SK-N-SH treated with all-trans-retinoic acid at 6 μM for 48 hours (cell line): ENCODE data around the gene EFNB2.

ENCODE experiments used
- ATAC-seq: fragments of 200-7000 bp; cut with Tn5 transposase; 3 replicates; pipeline ENCODE4 v1.9.1; 2020; ENCODE audit warnings: mild to moderate bottlenecking, moderate library complexity
- ARNTL ChIP-seq: fragments of 450-650 bp; formaldehyde crosslinking; IDR thresholded peaks from 2 replicates; pipeline ENCODE4 v1.5.0; 2020; ENCODE audit warnings: low read depth, mild to moderate bottlenecking, moderate library complexity, borderline replicate concordance
- CSDC2 ChIP-seq: fragments of 250-450 bp; sonication (Bioruptor Pico); IDR thresholded peaks from 2 replicates; pipeline ENCODE4 v1.5.0; 2020; ENCODE audit warnings: mild to moderate bottlenecking, moderate library complexity
- GLIS3 ChIP-seq: fragments of 250-450 bp; sonication (Bioruptor Pico); IDR thresholded peaks from 2 replicates; pipeline ENCODE4 v1.5.0; 2020; ENCODE audit warnings: mild to moderate bottlenecking, moderate library complexity
- ISL1 ChIP-seq: fragments of 250-450 bp; sonication (Bioruptor Pico); IDR thresholded peaks from 2 replicates; pipeline ENCODE4 v2.1.2; 2022; ENCODE audit warnings: mild to moderate bottlenecking, moderate library complexity
- OSR1 ChIP-seq: fragments of 250-450 bp; sonication (Bioruptor Pico); IDR thresholded peaks from 2 replicates; pipeline ENCODE4 v1.8.0; 2022; ENCODE audit warnings: moderate library complexity, mild to moderate bottlenecking, inconsistent platforms
- RARB ChIP-seq: fragments of 250-450 bp; sonication (Bioruptor Pico); IDR thresholded peaks from 2 replicates; pipeline ENCODE4 v1.8.0; 2021; ENCODE audit warnings: mild to moderate bottlenecking, moderate library complexity
- SNAI2 ChIP-seq: fragments of 250-450 bp; sonication (Bioruptor Pico); IDR thresholded peaks from 2 replicates; pipeline ENCODE4 v1.5.0; 2020; ENCODE audit warnings: mild to moderate bottlenecking, moderate library complexity
- TCF4 ChIP-seq: fragments of 250-450 bp; sonication (Bioruptor Pico); IDR thresholded peaks from 2 replicates; pipeline ENCODE4 v1.8.0; 2021; ENCODE audit warnings: mild to moderate bottlenecking, moderate library complexity, borderline replicate concordance
- TSHZ2 ChIP-seq: fragments of 250-450 bp; sonication (Bioruptor Pico); IDR thresholded peaks from 2 replicates; pipeline ENCODE4 v1.5.0; 2020; ENCODE audit warnings: mild to moderate bottlenecking, moderate library complexity
- ZC3H10 ChIP-seq: fragments of 250-450 bp; sonication (Bioruptor Pico); IDR thresholded peaks from 2 replicates; pipeline ENCODE4 v1.5.1; 2021; ENCODE audit warnings: mild to moderate bottlenecking, moderate library complexity
- ZFP3 ChIP-seq: fragments of 250-450 bp; sonication (Bioruptor Pico); IDR thresholded peaks from 2 replicates; pipeline ENCODE4 v1.5.0; 2020; ENCODE audit warnings: mild to moderate bottlenecking, moderate library complexity
- ZFP30 ChIP-seq: fragments of 450-650 bp; formaldehyde crosslinking; IDR thresholded peaks from 2 replicates; pipeline ENCODE4 v1.5.0; 2022; ENCODE audit warnings: mild to moderate bottlenecking, moderate library complexity
- ZNF70 ChIP-seq: fragments of 450-650 bp; formaldehyde crosslinking; IDR thresholded peaks from 2 replicates; pipeline ENCODE4 v1.5.0; 2020; ENCODE audit warnings: mild to moderate bottlenecking, moderate library complexity
- ZNF8 ChIP-seq: fragments of 450-650 bp; formaldehyde crosslinking; IDR thresholded peaks from 2 replicates; pipeline ENCODE4 v1.5.0; 2020; ENCODE audit warnings: mild to moderate bottlenecking, moderate library complexity
- TF ChIP-seq, protein P1 (sequence below): fragments of 250-450 bp; sonication (Bioruptor Pico); IDR thresholded peaks from 2 replicates; pipeline ENCODE4 v1.5.1; 2020; ENCODE audit warnings: low read depth, mild to moderate bottlenecking, moderate library complexity
- TF ChIP-seq, protein P2 (sequence below): fragments of 250-450 bp; sonication (Bioruptor Pico); IDR thresholded peaks from 2 replicates; pipeline ENCODE4 v1.8.0; 2021; ENCODE audit warnings: low read depth, mild to moderate bottlenecking, moderate library complexity, borderline replicate concordance

The EFNB2 gene

DNA sequence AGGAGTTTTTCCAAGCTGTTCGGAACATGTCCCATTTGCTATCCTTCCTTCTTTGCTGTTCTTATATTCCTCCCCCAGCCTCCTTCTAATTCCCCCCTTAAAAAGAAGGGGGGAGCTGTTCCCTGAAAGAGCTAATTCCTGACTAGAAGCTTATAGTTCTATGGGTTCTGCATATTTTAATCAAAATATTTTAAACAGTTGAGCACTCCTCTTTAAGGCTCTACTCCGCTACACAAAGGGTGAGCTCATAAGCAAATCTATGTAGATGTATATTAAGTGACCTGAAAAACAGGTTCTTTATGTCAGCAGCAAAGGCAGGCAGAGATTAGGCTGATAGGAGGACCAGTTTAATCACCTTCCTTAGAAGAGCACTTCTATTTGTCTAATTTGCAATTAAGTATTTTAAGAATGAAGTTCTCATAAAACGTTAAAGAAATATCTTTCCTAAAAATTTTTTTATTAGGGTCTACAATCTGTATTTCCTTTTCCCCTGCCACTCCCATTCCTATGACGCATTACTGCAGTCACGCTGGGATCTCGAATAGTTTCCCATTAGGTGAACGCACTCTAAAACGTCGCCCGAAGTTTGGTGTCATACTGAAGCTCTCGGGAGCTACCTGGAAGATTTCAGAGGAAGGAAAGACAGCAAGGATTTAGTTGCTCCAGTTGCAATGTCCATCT is 5.2 kb downstream of the EFNB2 start:
- TF ChIP-seq ARNTL (no peak), ZNF70 (CRISPR knock-in tag) (no peak), ZNF8 (no peak), RARB (no peak), ZFP3 (CRISPR knock-in tag) (no peak), TSHZ2 (no peak), ISL1 (CRISPR knock-in tag) (no peak), GLIS3 (CRISPR knock-in tag) (no peak)
- TF ChIP-seq, protein P1, sequence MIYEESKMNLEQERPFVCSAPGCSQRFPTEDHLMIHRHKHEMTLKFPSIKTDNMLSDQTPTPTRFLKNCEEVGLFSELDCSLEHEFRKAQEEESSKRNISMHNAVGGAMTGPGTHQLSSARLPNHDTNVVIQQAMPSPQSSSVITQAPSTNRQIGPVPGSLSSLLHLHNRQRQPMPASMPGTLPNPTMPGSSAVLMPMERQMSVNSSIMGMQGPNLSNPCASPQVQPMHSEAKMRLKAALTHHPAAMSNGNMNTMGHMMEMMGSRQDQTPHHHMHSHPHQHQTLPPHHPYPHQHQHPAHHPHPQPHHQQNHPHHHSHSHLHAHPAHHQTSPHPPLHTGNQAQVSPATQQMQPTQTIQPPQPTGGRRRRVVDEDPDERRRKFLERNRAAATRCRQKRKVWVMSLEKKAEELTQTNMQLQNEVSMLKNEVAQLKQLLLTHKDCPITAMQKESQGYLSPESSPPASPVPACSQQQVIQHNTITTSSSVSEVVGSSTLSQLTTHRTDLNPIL (CRISPR knock-in tag): no peak
- TF ChIP-seq, protein P2, sequence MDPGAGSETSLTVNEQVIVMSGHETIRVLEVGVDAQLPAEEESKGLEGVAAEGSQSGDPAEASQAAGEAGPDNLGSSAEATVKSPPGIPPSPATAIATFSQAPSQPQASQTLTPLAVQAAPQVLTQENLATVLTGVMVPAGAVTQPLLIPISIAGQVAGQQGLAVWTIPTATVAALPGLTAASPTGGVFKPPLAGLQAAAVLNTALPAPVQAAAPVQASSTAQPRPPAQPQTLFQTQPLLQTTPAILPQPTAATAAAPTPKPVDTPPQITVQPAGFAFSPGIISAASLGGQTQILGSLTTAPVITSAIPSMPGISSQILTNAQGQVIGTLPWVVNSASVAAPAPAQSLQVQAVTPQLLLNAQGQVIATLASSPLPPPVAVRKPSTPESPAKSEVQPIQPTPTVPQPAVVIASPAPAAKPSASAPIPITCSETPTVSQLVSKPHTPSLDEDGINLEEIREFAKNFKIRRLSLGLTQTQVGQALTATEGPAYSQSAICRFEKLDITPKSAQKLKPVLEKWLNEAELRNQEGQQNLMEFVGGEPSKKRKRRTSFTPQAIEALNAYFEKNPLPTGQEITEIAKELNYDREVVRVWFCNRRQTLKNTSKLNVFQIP (CRISPR knock-in tag): no peak
- no peak for ATAC-seq

- ATAC-seq: no peak
- 0 out of 2 replicates have a peak, but pooled peaks have one; percentile 17 for TF ChIP-seq TSHZ2
- peak; percentile 81 for TF ChIP-seq ZNF8
- no peak for TF ChIP-seq ZNF70 (CRISPR knock-in tag)
- TF ChIP-seq TCF4 (CRISPR knock-in tag): no peak
Measured at GRCh38 chr13:106529415-106530170, 5.9 kb downstream of the EFNB2 start.

DNA sequence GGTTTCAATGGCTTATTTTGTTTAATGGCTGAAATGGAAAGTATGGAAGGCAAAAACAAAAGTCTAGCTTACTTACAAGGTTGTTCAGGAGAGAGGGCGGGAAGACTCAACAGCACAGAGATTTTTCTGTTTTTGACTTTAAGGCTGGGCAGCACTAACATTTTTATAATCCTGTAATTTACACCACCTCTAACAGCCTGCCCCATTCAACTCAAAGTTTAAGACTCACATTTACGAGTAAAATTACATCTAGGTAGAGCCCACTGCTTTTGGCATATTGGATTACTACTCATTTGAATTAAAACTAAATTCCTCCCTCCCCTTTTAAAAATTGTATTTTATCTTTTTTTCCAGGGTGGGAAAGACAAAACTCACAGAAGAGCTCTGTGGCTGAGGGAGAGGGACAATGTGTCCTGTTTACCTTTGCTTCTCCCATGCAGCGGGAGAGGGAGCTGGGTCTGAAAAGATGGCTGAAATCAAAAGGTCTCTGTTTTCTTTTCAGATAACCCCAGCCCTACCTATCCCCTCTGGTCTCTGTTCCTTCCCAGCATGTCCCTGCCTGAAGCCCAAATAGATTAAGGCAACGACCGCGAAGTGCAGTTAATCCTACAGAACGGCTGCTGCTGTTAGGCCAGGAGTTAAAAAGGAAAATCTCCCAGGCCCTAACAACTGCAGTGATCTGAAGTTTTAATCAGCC is 6.6 kb downstream of the EFNB2 start:
- no peak for ATAC-seq
- TF ChIP-seq ZFP3 (CRISPR knock-in tag): no peak
- TF ChIP-seq ZC3H10 (CRISPR knock-in tag): no peak
- no peak for TF ChIP-seq OSR1

DNA sequence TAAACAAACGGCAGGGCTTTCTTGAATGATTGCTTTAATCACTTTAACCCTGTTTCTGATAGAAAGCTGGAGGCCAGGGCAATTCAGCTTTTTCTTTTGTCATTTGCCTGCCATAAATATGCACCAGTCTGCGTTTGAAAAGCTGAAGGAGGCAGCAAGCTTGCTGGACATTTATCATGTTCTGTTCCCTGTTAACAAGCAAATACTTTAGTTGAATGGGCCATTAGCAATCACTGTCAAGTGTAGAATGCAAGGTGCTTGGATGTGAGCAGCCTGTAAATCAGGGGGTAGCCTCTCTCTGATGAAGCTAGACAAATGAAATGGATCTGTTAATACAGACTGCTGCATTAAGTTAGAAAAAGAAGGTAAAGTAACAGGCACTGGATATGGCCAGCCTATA is 7.6 kb downstream of the EFNB2 start:
- no peak for ATAC-seq
- TF ChIP-seq RARB: no peak

- ATAC-seq: no peak
- TF ChIP-seq OSR1 (no peak), ZFP30 (CRISPR knock-in tag) (no peak), GLIS3 (CRISPR knock-in tag) (no peak), SNAI2 (CRISPR knock-in tag) (no peak), CSDC2 (CRISPR knock-in tag) (no peak)
- TF ChIP-seq, all 23 proteins: peak for 0
Measured at GRCh38 chr13:106527445-106527801, 8.0 kb downstream of the EFNB2 start.
